GM03348 (cell line): ENCODE measurements around the gene TMEM163.

Experiments used
- DNase-seq: peaks from one replicate; pipeline ENCODE4 v3.0.0; 2012; ENCODE audit warnings: low spot score

The TMEM163 gene

DNA sequence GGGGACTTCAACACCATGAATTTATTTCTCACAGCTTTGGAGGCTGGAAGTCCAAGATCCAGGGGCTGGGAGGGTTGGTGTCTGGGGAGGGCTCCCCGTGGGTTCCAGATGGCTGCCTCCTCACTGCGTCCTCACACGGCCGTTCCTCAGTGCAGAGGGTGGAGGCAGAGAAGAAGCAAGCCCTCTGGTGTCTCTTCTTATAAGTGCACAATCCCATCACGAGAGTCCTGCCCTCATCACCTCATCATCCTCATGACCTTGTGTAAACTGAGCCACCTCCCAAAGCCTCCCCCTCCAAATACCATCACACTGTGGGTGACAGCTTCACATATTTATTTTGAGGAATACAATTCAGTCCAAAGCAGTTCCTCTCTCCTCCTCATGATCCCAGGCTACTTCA is 26.3 kb downstream of the TMEM163 start:
- no peak for DNase-seq

- DNase-seq: no peak
Observed at GRCh38 chr2:134690629-134691215, 28.1 kb downstream of the TMEM163 start.

DNA sequence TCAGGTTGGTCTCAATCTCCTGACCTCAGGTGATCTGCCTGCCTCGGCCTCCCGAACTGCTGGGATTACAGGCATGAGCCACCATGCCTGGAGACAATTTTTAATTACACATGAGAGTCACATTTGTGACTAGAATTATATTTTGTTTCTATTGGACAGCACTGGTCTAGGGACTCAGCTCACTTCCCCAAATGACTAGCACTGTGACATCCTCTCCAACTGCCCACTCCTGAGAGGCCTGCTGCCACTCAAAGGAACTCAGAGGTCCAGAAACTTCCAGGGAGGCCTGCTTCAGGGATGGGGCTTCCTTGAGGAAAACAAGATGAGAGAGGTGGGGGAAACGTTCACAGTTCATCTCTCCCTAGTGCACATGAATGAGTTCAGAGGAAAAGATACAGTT is 29.5 kb downstream of the TMEM163 start:
- no peak for DNase-seq

GRCh38 chr2:134685967-134686366 is 32.8 kb downstream of the TMEM163 start:
- no peak for DNase-seq

DNA sequence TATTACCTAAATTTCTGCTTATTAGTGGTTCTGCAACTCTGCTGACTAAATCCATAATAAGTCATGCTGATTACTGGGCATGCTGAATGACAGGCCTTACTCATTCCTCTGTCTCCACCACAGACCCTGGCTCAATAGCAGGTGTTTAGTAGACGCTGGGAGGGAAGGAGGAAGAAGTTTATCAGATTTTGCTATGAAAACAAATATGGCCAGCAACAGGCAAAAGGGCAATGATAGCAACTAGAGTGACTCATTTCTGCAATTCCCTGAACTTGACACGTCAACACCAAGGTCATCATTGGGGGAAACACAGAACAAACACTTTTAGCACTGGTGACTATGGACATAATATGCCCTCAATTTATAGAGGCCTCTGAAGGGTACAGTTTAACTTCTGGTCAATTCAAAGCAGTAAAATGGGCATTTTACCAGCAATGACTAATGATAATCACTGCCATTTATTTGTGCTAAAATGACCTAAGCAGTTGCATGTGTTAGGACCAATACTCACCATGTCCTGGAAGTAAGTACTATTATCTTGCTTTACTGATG is 35.2 kb downstream of the TMEM163 start:
- no peak for DNase-seq

DNA sequence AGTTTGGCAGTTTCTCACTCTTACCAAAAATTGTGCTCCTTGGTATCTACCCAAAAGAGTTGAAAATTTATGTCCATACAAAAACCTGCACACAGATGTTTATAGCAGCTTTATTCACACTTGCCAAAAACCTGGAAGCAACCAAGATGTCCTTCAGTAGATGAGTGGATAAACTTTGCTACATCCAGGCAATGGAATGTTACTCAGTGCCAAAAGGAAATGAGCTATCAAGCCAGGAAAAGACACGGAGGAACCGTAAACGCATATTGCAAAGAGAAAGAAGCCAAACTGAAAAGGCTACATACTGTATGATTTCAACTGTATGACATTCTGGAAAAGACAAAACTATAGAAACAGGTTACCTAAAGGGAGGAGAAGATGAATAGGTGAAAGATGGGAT is 36.1 kb downstream of the TMEM163 start:
- DNase-seq: no peak

DNA sequence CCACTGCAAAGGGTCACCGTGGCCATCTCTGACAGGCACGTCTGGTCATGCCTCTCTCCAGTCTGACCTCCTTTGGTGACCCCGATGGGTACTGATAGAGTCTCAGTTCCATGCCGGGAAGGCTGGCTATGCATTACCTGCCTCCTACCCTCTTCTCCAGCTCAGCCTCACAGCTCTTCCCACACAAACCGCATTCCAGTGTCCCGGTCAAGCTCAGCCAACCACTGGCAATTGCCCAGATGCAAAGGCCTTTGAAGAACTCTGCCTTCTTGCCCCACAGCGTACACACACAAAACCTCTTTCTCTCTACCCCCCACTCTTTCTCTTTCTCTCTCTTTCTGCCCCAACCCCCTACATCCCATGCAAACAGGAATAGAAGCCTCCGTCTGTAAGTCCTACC is 37.6 kb downstream of the TMEM163 start:
- no peak for DNase-seq

DNA sequence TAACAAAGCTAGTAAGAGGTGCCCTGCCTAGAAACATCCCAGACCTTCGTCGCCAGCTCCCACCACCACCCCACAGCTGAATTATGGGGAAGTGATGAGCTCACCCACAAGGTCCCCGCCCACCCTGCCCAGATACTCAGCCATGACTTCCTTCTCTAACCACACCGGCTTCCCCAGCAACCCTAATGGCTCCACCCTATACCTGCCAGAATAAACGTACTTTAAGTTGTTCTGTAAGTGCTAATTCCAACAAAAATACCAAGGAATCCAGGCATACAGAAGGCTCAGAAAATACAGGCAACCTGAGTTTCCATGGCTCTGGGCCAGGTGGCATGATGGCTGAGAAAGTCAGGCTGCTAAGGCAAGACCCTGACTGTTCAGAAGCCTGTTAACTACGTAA is 39.1 kb downstream of the TMEM163 start:
- DNase-seq: no peak

DNA sequence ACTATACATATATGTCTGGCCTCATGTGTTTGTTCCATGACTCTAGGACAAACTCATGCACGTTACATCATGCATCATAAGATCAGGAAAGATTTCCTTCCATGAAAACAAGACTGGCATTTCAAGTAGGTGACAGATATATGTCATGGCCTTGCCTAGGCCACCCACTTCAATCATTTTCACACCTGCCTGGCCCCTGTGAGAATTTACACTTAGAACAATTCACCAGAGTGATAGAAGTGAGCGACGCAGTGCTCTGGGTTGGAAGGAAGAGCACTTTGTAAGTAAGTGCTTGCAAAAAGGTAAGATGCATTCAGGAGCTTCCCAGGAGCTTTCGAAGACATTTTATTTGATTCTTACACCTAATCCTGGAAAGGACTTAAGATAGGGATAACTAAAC is 39.5 kb downstream of the TMEM163 start:
- no peak for DNase-seq

DNA sequence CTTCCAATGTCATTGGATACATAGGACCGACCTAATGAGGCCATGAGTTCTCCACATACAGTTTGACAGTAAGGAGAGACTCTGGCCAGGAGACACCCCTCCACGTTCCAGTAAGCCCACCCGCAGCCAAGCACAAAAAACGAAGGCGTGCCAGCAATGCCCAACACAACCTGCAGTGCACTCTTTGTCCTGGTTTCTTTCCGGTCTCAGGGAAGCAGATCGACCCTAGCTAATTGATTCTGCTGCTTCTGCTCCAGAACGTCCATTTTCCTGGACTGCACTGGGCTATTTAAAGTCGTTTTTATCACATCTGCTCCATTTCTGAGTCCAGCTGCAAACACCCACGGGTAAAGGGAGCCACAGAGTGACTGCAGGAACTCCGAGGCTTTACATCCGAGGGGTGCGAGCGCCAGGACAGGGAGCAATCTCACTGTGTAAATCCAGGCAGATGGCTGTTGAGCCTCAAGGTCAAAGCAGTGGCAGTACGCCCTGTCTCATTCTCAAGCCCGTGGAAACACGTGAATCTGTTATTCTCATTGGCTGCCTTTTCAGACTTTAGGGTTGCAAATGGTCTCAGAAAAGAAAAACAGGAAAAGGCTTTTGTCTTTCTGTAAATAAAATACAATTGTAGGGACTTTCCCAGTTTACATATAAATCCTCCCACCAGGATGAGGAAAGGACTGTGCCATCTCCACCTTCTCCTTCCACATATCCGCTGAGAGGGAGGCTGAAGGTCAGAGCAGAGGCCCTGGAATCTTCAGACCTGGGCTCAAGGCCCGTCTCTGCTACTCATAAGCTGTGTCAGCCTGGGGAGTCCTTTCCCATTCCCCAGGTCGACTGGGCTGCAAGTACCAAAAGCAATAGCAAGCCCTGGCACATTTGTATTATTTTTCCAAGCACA is 40.7 kb downstream of the TMEM163 start:
- DNase-seq: no peak

GRCh38 chr2:134676960-134677359 is 41.8 kb downstream of the TMEM163 start:
- DNase-seq: no peak

GRCh38 chr2:134675314-134675713 is 43.5 kb downstream of the TMEM163 start:
- no peak for DNase-seq

GRCh38 chr2:134674687-134675086 is 44.1 kb downstream of the TMEM163 start:
- no peak for DNase-seq

DNA sequence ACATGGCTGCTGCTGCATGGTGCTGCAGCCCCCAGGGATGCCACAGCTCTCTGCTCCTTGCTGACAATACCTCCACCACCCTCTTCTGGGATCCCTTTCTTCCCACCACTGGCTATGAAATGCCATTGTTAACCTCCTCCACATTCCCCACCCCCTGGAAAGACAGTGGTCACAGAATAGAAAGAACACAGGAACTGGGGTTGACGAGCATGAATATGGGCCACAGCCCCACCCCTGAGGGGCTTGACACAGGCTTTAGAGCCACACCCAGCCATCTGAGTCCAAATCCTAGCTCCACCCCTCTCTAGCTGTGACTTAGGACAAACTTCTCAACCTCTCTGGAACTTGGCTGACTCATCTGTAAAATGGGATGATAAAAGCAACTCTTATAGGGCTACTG is 47.3 kb downstream of the TMEM163 start:
- no peak for DNase-seq

DNA sequence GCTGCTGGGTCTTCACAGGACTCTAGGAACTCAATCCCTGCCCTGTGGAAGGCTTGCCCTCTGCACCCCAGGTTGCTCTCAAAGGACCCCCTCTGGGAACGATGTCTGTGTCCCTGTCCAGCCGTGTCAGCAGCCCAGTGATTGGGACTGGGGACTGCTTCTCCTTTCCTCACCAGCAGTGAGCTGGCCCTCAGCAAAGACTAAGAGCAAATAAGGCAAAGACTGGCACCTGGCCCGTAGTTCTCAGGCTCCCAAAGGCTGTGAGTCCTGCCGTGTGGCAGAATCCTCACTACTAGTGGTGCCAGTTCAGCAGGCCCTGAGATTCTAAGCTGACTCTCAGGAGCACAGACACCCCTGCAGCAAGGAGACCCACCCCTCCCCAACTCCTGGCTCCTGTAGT is 47.8 kb downstream of the TMEM163 start:
- no peak for DNase-seq

GRCh38 chr2:134669731-134670669 is 48.8 kb downstream of the TMEM163 start:
- DNase-seq: no peak

DNA sequence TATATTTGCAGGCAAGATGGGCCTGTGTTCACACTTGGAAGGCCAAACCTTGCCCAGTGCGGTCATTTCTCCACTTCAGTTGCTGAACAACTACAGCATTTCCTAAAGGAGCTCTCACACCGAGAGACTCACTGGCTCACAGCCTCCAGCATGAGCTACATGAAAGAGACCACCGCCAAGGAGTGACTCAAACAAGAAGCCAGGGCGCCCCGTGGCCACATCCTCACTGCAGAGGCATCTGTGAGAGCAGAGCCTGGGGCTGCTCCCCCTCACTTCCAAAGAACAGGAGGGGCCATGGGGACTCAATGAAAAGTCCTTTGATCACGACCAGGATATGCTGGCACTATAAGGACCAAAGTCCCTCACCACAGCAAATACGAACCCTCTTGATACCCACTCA is 50.0 kb downstream of the TMEM163 start:
- no peak for DNase-seq

DNA sequence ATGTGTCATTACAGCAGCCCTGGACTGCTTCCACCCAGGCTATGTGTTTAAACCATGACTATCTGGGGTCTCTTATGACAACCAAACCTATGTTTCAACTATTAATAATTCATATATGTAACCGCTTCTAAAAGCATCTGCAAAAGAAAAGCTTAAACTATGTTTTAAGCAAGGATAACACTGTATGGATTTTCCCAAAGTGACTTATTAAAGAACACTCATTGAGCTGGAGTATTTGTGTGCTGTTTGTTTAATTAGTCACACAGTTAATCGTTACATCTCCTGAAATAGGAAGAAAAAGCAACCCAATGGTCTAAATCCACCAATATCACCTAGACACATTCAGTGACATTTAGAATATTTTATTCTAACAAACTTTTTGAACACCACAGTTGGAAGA is 51.3 kb downstream of the TMEM163 start:
- DNase-seq: no peak

- no peak for DNase-seq
Observed at GRCh38 chr2:134667081-134667480, 51.7 kb downstream of the TMEM163 start.

GRCh38 chr2:134665727-134666506 is 52.9 kb downstream of the TMEM163 start:
- DNase-seq: no peak
